Upper lobe of left lung (tissue), 4 donors: ENCODE data around the gene KIRREL3.

Source experiments
- CTCF ChIP-seq, 6 experiments: fragments of 450-650 bp in 4 of 6; fragments of 200-600 bp in 2 of 6; sonication (generic) in 2 of 6; IDR thresholded peaks; one replicate each; pipeline ENCODE4 v1.5.1; 2016 to 2019; ENCODE audit warnings: antibody characterized with exemption in 6 of 6
- POLR2A ChIP-seq, 4 donors: fragments of 450-650 bp; IDR thresholded peaks; one replicate each; pipeline ENCODE4 v1.5.1; 2016 to 2017; ENCODE audit warnings: antibody characterized with exemption in 4 of 4, mild to moderate bottlenecking in 2 of 4

GRCh38 chr11:126855536-126855935 lies 145.0 kb downstream of the KIRREL3 start:
- no peak for TF ChIP-seq CTCF (IDR thresholded peaks at IDR 0.05)
- no peak for TF ChIP-seq POLR2A (IDR thresholded peaks at IDR 0.05)
